B cell (primary cell): ENCODE results near the gene PARD3B.

Experiments used
- EZH2 ChIP-seq: IDR thresholded peaks from 2 replicates; pipeline ENCODE4 v1.6.1; 2012; ENCODE audit warnings: borderline replicate concordance, low read depth, mild to moderate bottlenecking, moderate library complexity, low read length; ENCODE audit not compliant: insufficient read depth, poor library complexity, severe bottlenecking
- TF ChIP-seq, protein P1 (sequence below): fragments of 200-600 bp; IDR thresholded peaks from one replicate; pipeline ENCODE4 v1.8.0; 2022; ENCODE audit warnings: antibody characterized with exemption, mild to moderate bottlenecking

DNA sequence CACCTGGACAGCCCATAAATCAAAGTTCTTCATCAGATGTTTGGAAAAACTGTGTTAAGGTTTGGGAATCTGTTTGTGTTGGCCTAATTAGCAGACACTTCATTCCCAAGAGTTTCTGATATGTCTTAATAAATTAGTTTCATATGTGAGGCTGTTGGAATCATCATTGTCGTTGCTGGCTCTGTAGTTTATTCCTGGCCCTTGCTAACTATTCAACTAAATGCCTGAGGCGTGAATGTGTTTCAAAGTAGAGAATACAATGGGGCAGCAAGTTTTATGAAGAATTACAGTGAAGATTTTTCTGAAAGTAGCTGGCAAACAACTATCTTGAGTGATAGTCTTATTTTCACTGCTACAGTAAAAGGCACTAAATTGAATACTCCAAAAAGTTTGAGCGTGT, 141.1 kb downstream of the PARD3B start:
- TF ChIP-seq EZH2 = no peak
- TF ChIP-seq, protein P1, sequence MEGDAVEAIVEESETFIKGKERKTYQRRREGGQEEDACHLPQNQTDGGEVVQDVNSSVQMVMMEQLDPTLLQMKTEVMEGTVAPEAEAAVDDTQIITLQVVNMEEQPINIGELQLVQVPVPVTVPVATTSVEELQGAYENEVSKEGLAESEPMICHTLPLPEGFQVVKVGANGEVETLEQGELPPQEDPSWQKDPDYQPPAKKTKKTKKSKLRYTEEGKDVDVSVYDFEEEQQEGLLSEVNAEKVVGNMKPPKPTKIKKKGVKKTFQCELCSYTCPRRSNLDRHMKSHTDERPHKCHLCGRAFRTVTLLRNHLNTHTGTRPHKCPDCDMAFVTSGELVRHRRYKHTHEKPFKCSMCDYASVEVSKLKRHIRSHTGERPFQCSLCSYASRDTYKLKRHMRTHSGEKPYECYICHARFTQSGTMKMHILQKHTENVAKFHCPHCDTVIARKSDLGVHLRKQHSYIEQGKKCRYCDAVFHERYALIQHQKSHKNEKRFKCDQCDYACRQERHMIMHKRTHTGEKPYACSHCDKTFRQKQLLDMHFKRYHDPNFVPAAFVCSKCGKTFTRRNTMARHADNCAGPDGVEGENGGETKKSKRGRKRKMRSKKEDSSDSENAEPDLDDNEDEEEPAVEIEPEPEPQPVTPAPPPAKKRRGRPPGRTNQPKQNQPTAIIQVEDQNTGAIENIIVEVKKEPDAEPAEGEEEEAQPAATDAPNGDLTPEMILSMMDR = no peak
